Left lung (tissue), 10 donors: Measurements from ENCODE around the gene GPC6. TPM values are rescaled to one million over a fixed set of nuclear protein-coding genes. Genes with fewer than 3 reads are reported as not detected.

ENCODE experiments used
- ATAC-seq: fragments of 200-7000 bp; cut with Tn5 transposase; one replicate; pipeline ENCODE4 v1.9.1; 2020; ENCODE audit warnings: moderate library complexity
- DNase-seq, 4 donors: peaks; one replicate each; pipeline ENCODE4 v3.0.0-alpha.2; 2013 to 2020
- H3K27ac ChIP-seq, 2 donors: fragments of 200-600 bp; sonication (generic) in 1 of 2; one replicate each; pipeline versions ENCODE4 v1.5.0 to v1.8.0; 2020 to 2021
- H3K27me3 ChIP-seq, 2 donors: fragments of 200-600 bp; sonication (generic) in 1 of 2; one replicate each; pipeline versions ENCODE4 v1.5.0 to v1.8.0; 2020 to 2021
- H3K36me3 ChIP-seq, 2 donors: fragments of 200-600 bp; sonication (generic) in 1 of 2; one replicate each; pipeline versions ENCODE4 v1.5.0 to v1.8.0; 2020 to 2021
- H3K4me1 ChIP-seq, 2 donors: fragments of 200-600 bp; one replicate each; pipeline ENCODE4 v1.8.0; 2021
- H3K4me3 ChIP-seq, 2 donors: fragments of 200-600 bp; sonication (generic) in 1 of 2; one replicate each; pipeline versions ENCODE4 v1.5.0 to v1.8.0; 2020 to 2021; ENCODE audit warnings: mild to moderate bottlenecking in 1 of 2
- H3K9me3 ChIP-seq, 2 donors: fragments of 200-600 bp; sonication (generic) in 1 of 2; one replicate each; pipeline versions ENCODE4 v1.5.0 to v1.8.0; 2020 to 2021
- CTCF ChIP-seq, 2 donors: fragments of 200-600 bp; sonication (generic) in 1 of 2; IDR thresholded peaks; one replicate each; pipeline versions ENCODE4 v1.5.0 to v1.8.0; 2021; ENCODE audit warnings: antibody characterized with exemption in 2 of 2
- intact Hi-C, 2 donors: fragments of 100-400 bp; cut with DNase I; formaldehyde crosslinking; loops; one replicate each; pipeline versions ENCODE4 v1.11.2 to v1.14.2; 2022
- polyA plus RNA-seq, 6 donors: library from polyadenylated mRNA; unstranded; fragments of 120-200 nt; gene quantifications; one replicate each; pipeline ENCODE4 v1.2.1, GENCODE V29; 2013; ENCODE audit not compliant: insufficient read length in 6 of 6
- total RNA-seq, 2 donors: library from RNA; stranded (reverse); fragmentation: NEBNext Ultra II Directional; extraction: Animal tissue kit (Norgen Biotek cat#: 25700); gene quantifications; one replicate each; pipeline ENCODE4 v1.2.1, GENCODE V29; 2021
- donor health status: DM: no; HTN: yes; CAD: no.
- donor health status: DM: no; HTN: no; CAD: no.

The GPC6 gene
- total and polyA plus RNA-seq, 8 donors, result 9.6 to 25.8 (median 21.1) TPM

DNA sequence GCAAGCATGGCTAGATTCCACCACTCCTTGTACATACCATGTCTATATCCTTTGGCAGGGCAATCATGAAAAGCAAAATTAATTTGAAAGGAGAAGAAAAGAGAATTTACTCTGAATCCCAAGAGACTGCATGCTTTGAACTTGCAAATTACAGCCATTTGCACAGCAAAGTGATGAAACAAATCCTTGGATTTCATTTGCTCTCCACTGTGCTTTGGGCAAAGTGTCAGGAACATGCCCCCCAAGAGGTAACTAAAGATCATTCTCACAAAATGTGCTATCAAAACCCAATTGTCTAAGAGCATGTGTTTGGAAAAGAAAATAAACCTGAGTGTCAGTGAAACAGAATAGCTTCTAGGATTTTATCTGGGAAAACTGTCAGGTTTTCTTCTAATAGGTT, 298.5 kb downstream of the GPC6 start:
- no peak for TF ChIP-seq CTCF (IDR thresholded peaks at IDR 0.05)
- intact Hi-C loops, result no loop called here
- no peak overlapping the region for H3K4me3 ChIP-seq
- no peaks in the 10 kb centered on the region for H3K9me3 ChIP-seq
- no peaks in the 10 kb centered on the region for H3K36me3 ChIP-seq
- DNase-seq (no peak), ATAC-seq (no peak)
- H3K27me3 ChIP-seq, result no peaks in the 10 kb centered on the region
- no peak overlapping the region for H3K27ac ChIP-seq
- no peaks in the 10 kb centered on the region for H3K4me1 ChIP-seq

DNA sequence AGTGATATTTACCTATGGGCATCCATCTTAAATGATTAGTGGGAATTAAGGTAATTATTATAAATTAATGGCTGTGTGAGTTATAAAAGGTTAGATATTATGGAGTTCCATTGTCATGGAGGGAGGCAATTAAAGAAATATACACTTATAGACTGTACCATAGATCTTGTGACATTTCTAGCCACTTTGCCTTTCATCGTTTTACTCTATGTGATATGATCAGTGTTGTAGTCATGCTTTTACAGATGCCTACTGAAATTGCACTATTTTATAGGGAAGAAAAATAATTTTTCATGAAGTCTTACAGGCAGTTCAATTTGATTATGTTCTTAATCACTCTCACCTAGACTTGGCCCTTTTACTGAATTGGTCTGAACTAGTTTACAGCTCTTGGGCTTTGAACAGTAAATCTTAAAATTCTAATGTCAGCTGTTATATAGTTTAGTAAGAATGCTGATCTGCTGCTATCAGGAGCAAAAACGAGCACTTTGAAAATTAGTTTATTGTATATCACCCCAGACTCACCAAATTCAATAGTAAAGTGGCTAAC, 301.2 kb downstream of the GPC6 start:
- Histone ChIP-seq H3K36me3 (no peaks in the 10 kb centered on the region), H3K4me3 (no peak overlapping the region), H3K27me3 (no peaks in the 10 kb centered on the region), H3K27ac (no peak overlapping the region), H3K4me1 (no peaks in the 10 kb centered on the region), H3K9me3 (no peaks in the 10 kb centered on the region)
- ATAC-seq (no peak), DNase-seq (no peak)
- intact Hi-C loops, result no loop called here
- no peak for TF ChIP-seq CTCF (IDR thresholded peaks at IDR 0.05)

GRCh38 chr13:93529961-93530360, 303.4 kb downstream of the GPC6 start:
- no peaks in the 10 kb centered on the region for H3K4me1 ChIP-seq
- no peaks in the 10 kb centered on the region for H3K27me3 ChIP-seq
- DNase-seq (no peak), ATAC-seq (no peak)
- intact Hi-C loops, result no loop called here
- no peak for TF ChIP-seq CTCF (IDR thresholded peaks at IDR 0.05)
- no peaks in the 10 kb centered on the region for H3K9me3 ChIP-seq
- H3K36me3 ChIP-seq, result no peaks in the 10 kb centered on the region
- H3K4me3 ChIP-seq, result no peak overlapping the region
- no peak overlapping the region for H3K27ac ChIP-seq

GRCh38 chr13:93534181-93534700, 307.6 kb downstream of the GPC6 start:
- Histone ChIP-seq H3K27ac (no peak overlapping the region), H3K9me3 (no peaks in the 10 kb centered on the region), H3K27me3 (no peaks in the 10 kb centered on the region), H3K4me1 (no peaks in the 10 kb centered on the region), H3K36me3 (no peaks in the 10 kb centered on the region), H3K4me3 (no peak overlapping the region)
- DNase-seq (no peak), ATAC-seq (no peak)
- intact Hi-C loops, result no loop called here
- no peak for TF ChIP-seq CTCF (IDR thresholded peaks at IDR 0.05)

- no peak for TF ChIP-seq CTCF (IDR thresholded peaks at IDR 0.05)
- no peaks in the 10 kb centered on the region for H3K36me3 ChIP-seq
- no peaks in the 10 kb centered on the region for H3K27me3 ChIP-seq
- intact Hi-C loops, result no loop called here
- no peak overlapping the region for H3K27ac ChIP-seq
- no peaks in the 10 kb centered on the region for H3K9me3 ChIP-seq
- H3K4me1 ChIP-seq, result no peaks in the 10 kb centered on the region
- ATAC-seq (no peak), DNase-seq (no peak)
- no peak overlapping the region for H3K4me3 ChIP-seq
Observed at GRCh38 chr13:93535251-93535650, 308.6 kb downstream of the GPC6 start.
